Epithelial cell of esophagus (primary cell): ENCODE data around the gene GOLGA6B.
A peak's percentile ranks its signal among the peaks of the same experiment; 100 is the strongest.
"Not testable (repeated sequence)": the region's sequence is repeated elsewhere in the genome, so short reads cannot be mapped to it uniquely, and the experiment has no call there.

Experiments
- DNase-seq: peaks from one replicate; pipeline ENCODE4 v3.0.0; 2010; ENCODE audit warnings: low read depth
- H3K4me3 ChIP-seq: 2 replicates; pipeline ENCODE4 v1.5.1; 2011; ENCODE audit warnings: mild to moderate bottlenecking, low read length, control low read depth
- CTCF ChIP-seq: IDR thresholded peaks from 2 replicates; pipeline ENCODE4 v1.5.1; 2011; ENCODE audit warnings: low read depth, mild to moderate bottlenecking, low read length, control low read depth, inconsistent platforms; ENCODE audit not compliant: insufficient read depth; ENCODE audit errors: missing control alignments

Gene GOLGA6B

DNA sequence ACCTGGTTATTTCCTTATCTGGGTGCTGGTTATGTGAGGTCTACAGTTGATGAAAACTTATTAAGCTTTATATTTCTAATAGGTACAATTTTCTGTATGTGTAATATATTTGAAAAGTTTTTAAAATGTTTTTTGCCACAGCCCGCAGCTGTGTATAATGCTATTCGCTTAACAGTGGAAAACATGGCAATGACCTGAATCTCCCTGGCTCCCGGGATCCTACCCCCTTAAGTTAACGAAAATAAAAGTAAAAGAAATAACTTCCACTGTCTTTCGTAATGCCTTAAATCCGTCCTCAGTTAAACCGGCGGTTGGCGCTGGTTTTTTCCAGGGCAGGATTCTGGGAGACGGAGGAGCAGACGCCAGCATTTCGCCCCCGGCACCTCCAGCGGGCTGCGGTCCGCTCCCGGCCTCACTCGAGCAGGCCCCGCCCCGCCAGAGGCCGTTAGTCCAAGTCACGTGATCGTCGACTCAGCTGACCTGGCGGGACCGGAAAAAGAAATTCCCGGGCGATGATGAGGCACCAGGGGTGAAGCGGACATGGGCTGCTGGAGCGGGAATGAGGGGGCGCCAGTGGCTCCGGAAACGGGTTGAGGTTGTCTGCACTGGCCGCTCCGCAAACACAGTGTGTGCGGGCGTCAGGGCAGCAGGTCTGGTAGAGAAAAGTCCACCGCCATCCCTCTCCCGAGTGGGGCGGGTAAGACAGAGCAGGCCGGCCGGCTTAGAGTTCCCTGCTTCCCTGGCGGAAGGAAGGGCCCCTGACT is 17.8 kb upstream of the GOLGA6B start:
- DNase-seq = peak; percentile 83
- H3K4me3 ChIP-seq = peak overlapping the region; percentile 39

- H3K4me3 ChIP-seq, DNase-seq: not testable (repeated sequence)
Measured at GRCh38 chr15:72639759-72640483, 14.6 kb upstream of the GOLGA6B start.

- not testable (repeated sequence) for DNase-seq, H3K4me3 ChIP-seq
Measured at GRCh38 chr15:72642271-72642670, 12.2 kb upstream of the GOLGA6B start.

DNA sequence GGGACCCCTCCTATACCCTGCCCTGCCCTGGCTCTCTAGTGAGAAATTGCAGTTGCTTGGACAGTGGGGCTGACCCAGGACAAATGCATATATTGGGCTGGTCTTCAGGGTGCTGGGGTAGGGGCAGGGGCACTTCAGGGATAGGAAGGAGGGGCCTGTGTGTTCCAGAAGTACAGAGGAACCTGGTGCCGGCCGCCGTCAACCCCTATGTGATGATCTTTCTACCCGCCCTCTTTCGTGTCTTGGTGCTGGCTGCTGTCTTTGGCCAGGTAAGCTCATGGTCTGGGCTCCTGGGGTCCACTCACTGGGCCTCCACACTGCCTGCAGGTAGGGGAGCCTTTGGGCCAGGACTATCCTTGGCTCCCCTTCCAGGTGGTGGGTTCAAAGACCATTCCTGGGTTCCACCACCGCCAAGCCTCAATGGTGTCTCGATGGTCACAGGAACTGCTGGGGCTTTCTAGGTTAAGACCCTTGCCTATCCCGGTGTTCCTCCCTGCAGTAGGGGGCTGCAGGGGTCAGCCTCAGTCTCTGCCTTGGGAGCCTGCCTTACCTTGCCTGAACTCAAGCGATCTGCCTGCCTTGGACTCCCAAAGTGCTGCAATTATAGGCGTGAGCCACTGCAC is 5.8 kb upstream of the GOLGA6B start:
- DNase-seq, H3K4me3 ChIP-seq: not testable (repeated sequence)

DNA sequence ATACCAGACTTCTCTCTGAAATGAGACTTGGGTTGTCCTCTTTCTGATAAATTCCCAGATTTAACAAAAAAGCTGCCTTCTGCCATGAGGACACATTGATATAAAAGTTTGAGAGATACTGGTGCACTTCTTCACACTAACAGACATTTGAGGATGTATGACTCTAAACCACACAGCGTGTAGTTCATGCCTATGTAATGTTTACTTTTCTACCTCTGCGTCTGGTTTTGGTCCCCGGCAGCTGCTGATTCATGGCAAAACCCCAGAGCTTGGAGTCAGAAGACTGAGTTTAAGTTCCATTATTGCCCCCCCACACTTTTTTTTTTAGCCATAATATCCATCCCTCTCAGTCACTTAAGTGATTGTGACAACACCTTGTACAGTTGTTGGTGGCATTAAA is 1.5 kb downstream of the GOLGA6B start:
- not testable (repeated sequence) for H3K4me3 ChIP-seq, DNase-seq

DNA sequence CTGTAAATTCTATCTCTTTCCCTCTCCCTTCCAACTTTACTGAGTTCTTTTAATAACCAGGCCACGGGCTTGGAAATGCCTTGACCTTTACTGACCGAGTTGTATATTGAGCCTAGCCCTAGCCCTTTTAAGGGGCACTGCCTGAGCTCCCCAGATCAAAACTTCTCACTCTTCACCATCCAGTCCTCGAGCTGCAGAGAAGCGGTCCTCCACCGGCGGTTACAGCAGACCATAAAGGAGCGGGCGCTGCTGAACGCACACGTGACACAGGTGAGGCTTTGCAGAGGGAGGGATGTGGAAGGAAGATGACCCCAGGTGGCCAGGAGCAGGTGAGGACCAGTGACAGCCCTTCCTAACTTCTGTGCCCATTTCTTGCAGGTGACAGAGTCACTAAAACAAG is 6.6 kb downstream of the GOLGA6B start:
- DNase-seq = not testable (repeated sequence)

DNA sequence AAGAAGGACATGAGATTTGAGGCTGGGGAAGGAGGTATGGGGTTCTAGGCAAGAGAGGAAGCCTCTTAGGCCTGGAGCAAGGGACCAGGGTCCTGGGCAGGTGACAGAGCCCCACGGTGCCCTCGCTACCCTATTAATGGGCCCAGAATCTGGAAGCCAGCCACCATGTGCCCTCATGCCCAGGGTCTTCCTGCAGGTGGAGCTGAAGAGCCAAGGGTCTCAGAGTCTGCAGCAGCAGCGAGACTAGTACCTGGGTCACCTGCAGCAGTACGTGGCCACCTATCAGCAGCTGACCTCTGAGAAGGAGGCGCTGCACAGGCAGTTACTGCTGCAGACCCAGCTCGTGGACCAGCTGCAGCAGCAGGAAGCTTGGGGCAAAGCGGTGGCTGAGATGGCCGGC is 9.4 kb downstream of the GOLGA6B start:
- H3K4me3 ChIP-seq, DNase-seq: not testable (repeated sequence)

More for the DNA sequence above, 6.6 kb downstream of the GOLGA6B start:
- not testable (repeated sequence) for H3K4me3 ChIP-seq

- not testable (repeated sequence) for H3K4me3 ChIP-seq, DNase-seq
Measured at GRCh38 chr15:72665706-72666105, 11.2 kb downstream of the GOLGA6B start.

DNA sequence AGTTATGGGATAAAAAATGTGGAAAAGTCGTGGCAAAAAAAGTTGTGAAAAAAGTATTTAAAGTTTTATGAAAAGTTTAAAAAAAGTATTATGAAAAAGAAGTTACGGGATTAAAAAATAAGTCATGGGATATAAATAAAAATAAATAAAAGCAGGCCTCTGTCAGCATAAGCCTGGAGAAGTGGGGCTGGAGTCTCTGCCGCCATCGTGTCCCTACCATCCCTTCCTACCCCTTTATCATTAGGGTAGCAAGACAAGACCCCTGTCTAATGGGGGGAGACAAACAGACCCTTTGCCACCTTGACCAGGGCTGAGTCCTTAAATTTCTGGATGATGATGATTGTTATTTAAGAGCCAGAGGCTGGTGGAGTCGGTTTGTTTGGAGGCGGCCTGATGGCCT is 15.3 kb downstream of the GOLGA6B start:
- H3K4me3 ChIP-seq, DNase-seq: not testable (repeated sequence)

DNA sequence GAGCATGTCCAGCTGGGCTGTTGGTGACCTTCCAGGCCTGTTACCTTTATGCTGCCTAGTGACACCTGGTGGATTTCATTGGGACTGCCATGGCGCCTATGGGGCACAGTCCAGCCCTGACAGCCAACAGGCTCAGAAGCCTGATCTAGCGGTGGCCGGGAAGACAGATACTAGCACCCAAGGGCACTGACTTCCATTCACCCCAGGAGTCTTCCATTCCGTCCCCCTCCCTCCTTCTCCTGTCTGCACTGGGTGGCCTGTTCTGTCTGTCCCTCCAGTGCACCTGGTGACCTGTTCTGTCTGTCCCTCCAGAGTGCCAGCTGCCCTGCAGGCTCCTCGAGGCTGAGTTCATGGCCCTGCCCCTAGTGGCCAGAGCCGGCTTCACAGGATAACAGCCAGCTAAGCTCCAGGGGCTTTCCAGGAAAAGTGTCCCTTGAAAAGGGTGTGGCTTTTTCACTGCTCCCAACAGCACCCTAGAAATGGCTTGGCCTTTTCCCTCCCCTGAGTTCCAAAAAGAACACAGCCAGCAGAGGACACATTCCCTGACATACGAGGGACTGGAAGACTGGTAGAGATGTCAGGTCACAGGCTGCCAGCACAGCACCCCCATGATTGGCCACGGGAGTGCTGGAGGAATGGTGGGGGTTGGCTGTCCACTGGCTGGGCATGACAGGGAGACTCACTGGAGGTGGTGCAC is 16.3 kb downstream of the GOLGA6B start:
- DNase-seq = peak; percentile 68
- peak; percentile 62 for TF ChIP-seq CTCF
- H3K4me3 ChIP-seq = not testable (repeated sequence)

DNA sequence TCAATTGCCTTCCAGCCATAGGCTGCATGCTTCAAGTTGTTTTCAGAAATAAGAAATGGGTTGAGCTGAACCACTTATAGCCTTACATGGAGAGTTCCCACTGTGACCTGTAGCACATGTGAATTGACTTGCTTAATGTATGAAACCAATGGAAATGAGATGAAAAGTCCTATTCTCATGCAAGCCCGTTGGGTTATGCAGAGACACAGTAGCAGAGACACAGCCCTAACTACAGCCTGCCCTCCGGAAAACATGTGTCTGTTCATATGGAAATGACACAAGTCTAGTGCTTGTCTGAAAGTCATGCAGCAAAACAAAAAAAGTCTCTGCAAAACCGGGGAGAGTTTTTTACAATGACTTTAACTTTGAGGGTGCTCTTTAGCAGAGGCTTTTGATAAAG is 17.0 kb downstream of the GOLGA6B start:
- H3K4me3 ChIP-seq = no peak overlapping the region
- TF ChIP-seq CTCF = no peak
- DNase-seq = no peak
